Neural crest cell (in vitro differentiated cells): ENCODE results near the gene OR2AG1. TPM values are rescaled to one million over a fixed set of nuclear protein-coding genes. Genes with fewer than 3 reads are reported as not detected.
A peak's percentile ranks its signal among the peaks of the same experiment; 100 is the strongest.

Source experiments
- DNase-seq: peaks from one replicate; pipeline ENCODE4 v3.0.0; 2021; ENCODE audit warnings: low read depth, mixed read lengths, low spot score
- H3K27ac Mint-ChIP-seq: one replicate; pipeline ENCODE4 v1.8.0; 2021; ENCODE audit warnings: mild to moderate bottlenecking, mixed read lengths; ENCODE audit not compliant: unreplicated experiment
- H3K27me3 Mint-ChIP-seq: 2 replicates; pipeline ENCODE4 v1.8.0; 2021; ENCODE audit warnings: low read depth, mild to moderate bottlenecking, mixed read lengths
- H3K36me3 Mint-ChIP-seq: 2 replicates; pipeline ENCODE4 v1.8.0; 2021; ENCODE audit warnings: low read depth, mild to moderate bottlenecking, mixed read lengths
- H3K4me1 Mint-ChIP-seq: 2 replicates; pipeline ENCODE4 v1.8.0; 2021; ENCODE audit warnings: mixed read lengths
- H3K4me3 Mint-ChIP-seq: one replicate; pipeline ENCODE4 v1.8.0; 2021; ENCODE audit warnings: mild to moderate bottlenecking, mixed read lengths
- H3K9me3 Mint-ChIP-seq: 2 replicates; pipeline ENCODE4 v1.8.0; 2021; ENCODE audit warnings: mixed read lengths
- total RNA-seq: library from RNA; stranded (reverse); gene quantifications from 2 replicates; pipeline ENCODE4 v1.2.1, GENCODE V29; 2021
- TF ChIP-seq, protein P1 (sequence below): fragments of 200-600 bp; sonication (generic); conservative IDR thresholded peaks from 2 replicates; pipeline ENCODE4 v1.5.0; 2021; ENCODE audit warnings: antibody characterized with exemption, mild to moderate bottlenecking

Gene OR2AG1
- total RNA-seq, 1 donor from 2014 or later = not detected

DNA sequence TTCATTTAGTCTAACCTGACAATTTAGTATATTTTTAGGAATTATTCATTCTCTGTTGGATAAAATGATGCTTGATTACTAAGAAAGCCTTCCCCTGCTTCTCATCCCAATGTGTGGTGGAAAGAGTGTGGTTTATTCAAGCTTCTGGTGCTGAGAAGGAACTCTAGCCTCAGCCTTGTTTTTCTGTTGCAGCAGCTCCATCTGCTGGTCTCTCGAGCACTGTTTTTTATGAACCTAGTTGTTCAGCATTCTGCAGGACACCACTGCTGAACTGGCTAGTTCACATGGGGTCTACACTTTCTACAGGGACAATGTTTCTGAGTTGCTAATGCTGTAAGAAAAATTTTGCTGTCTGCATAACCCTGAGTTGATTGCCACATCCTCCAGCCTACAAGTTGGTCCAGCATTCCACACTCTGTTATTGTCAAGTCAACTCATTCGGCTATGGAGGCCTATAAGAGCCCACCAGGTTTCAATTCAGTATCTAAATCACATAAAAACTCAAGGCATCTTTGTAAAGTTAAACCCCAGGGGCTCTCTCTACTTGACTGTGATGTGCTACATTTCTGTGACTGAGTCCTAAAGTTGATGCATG, 25.4 kb upstream of the OR2AG1 start:
- no peaks in the 10 kb centered on the region for H3K27me3 Mint-ChIP-seq
- H3K4me3 Mint-ChIP-seq = no peak overlapping the region
- TF ChIP-seq, protein P1, sequence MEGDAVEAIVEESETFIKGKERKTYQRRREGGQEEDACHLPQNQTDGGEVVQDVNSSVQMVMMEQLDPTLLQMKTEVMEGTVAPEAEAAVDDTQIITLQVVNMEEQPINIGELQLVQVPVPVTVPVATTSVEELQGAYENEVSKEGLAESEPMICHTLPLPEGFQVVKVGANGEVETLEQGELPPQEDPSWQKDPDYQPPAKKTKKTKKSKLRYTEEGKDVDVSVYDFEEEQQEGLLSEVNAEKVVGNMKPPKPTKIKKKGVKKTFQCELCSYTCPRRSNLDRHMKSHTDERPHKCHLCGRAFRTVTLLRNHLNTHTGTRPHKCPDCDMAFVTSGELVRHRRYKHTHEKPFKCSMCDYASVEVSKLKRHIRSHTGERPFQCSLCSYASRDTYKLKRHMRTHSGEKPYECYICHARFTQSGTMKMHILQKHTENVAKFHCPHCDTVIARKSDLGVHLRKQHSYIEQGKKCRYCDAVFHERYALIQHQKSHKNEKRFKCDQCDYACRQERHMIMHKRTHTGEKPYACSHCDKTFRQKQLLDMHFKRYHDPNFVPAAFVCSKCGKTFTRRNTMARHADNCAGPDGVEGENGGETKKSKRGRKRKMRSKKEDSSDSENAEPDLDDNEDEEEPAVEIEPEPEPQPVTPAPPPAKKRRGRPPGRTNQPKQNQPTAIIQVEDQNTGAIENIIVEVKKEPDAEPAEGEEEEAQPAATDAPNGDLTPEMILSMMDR = peak; percentile 69
- peaks cover 9% of the 10 kb centered on the region for H3K4me1 Mint-ChIP-seq
- H3K9me3 Mint-ChIP-seq = peaks cover 6% of the 10 kb centered on the region
- peak; percentile 48 for DNase-seq
- H3K36me3 Mint-ChIP-seq = peaks cover under 1% of the 10 kb centered on the region
- H3K27ac Mint-ChIP-seq = no peak overlapping the region

DNA sequence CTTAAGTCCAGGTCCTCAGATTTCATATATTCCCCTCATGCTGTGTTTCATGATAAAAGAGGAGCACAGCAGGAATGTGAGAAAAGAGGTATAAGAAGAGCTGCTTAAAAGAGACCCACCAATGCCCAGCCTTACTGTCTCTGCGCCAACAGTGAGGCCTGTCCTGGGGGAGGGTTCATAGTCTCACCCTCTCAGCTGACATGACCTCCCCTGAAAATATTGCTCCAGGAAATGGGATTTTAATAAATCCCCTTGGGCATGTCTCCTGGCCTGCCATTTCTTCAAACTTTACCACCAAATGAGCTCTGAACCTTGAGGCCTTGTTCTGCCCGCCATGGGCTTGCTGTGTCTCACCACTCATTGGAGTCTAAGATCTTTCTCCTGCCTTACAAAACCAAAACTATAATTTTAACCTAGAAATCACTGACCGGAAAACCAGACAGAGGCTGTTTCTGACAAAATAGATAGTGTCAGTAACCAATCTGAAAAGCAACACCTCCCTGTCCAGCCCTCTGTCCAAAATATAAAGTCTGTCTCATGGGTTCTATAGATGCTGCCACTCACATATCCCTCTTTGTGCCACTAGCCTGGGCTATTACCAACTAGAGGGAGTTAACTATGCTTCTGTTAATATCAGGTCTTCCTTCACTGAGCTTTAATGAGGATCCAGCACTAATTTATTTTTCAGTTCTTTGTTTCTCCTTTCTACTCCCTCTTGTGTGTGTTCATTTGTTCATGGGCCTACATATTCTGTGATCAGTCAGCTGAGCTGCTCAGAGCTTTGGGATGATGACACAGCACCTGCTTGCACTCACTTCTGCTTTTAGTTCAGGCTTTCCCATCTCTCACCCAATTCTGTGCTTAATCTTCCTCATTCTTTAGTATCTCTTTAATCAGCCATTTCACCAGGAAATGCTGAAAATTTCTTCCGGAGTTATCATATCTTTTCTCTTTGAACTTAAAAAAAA, 10.6 kb upstream of the OR2AG1 start, which contains the start of gene OR2AG2:
Gene OR2AG2, minus strand, starts transcription at position 51 of the 968 bp plus-strand sequence. CDS start 3,019 bp downstream, outside the sequence.
- H3K27ac Mint-ChIP-seq = no peak within 1 kb of the TSS
- TF ChIP-seq, protein P1 = no peak
- no peak for DNase-seq
- H3K4me1 Mint-ChIP-seq = no peaks in the 10 kb centered on the region
- no peaks in the 10 kb centered on the region for H3K36me3 Mint-ChIP-seq
- no peaks in the 10 kb centered on the region for H3K9me3 Mint-ChIP-seq
- no peak within 1 kb of the TSS for H3K4me3 Mint-ChIP-seq
- no peaks in the 10 kb centered on the region for H3K27me3 Mint-ChIP-seq

DNA sequence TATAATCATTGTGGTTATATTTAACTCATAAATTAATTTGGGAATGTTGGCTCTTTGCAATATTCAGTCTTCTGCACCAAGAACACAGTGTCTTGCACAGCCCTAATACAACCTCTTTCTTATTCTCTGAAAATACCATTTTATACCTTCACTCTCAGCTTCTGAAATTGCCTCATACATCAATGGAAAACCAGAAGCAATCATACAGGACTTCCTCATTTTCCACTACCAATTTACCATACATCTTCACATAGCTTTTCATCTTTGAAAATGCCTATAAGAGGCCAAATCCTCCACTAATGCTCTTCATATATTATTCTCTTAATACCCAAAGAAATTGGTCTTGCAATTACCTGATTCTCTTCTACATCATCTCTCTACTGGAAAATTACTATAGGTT, 4.3 kb upstream of the OR2AG1 start:
- H3K9me3 Mint-ChIP-seq = no peaks in the 10 kb centered on the region
- no peak for DNase-seq
- no peaks in the 10 kb centered on the region for H3K27me3 Mint-ChIP-seq
- no peak overlapping the region for H3K4me3 Mint-ChIP-seq
- no peaks in the 10 kb centered on the region for H3K36me3 Mint-ChIP-seq
- TF ChIP-seq, protein P1 = no peak
- no peak overlapping the region for H3K27ac Mint-ChIP-seq
- no peaks in the 10 kb centered on the region for H3K4me1 Mint-ChIP-seq

DNA sequence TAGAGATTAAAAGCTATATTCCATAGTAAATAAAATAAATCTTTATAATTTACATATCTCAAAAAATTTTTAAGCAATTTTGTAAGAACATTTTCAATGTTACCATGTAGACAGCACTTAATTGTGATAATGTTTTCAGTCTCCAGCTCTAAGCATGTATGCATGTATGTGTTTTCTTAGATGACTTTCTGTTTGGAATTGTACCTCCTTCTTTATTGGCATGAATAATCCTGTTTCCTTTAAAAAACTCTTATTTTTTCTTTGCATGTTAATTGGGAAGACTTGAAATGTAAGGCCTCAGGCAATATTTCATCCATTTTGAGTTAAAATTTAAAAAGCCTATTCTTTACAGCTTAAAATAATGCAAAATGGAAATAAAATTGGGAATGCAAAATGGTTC, 2.0 kb upstream of the OR2AG1 start:
- TF ChIP-seq, protein P1 = no peak
- no peaks in the 10 kb centered on the region for H3K9me3 Mint-ChIP-seq
- H3K36me3 Mint-ChIP-seq = no peaks in the 10 kb centered on the region
- no peak for DNase-seq
- H3K27ac Mint-ChIP-seq = no peak overlapping the region
- no peaks in the 10 kb centered on the region for H3K27me3 Mint-ChIP-seq
- H3K4me1 Mint-ChIP-seq = no peaks in the 10 kb centered on the region
- no peak overlapping the region for H3K4me3 Mint-ChIP-seq

DNA sequence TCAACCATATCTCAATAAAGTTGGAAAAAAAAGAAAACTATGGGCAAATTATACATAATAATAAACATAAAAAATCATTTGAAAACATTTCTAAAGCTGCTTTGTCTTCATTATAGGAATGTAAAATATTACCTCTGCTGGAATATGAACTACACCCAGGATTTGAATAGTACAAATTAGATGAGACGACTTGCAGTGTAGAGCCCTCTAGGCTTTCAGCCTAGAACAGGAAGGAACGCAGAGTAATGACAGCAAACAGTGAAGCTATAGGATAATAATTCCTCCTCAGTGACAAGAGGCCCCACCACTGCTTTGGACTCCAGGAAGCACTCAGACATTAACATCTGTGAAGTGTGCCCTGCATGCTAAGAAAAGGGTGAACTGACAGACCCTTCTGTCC, 7.7 kb downstream of the OR2AG1 start:
- no peak for DNase-seq
- no peak overlapping the region for H3K27ac Mint-ChIP-seq
- H3K4me3 Mint-ChIP-seq = no peak overlapping the region
- H3K9me3 Mint-ChIP-seq = no peaks in the 10 kb centered on the region
- H3K27me3 Mint-ChIP-seq = no peaks in the 10 kb centered on the region
- H3K4me1 Mint-ChIP-seq = no peaks in the 10 kb centered on the region
- H3K36me3 Mint-ChIP-seq = no peaks in the 10 kb centered on the region
- TF ChIP-seq, protein P1 = no peak
